Mesothelial cell of epicardium (in vitro differentiated cells): ENCODE measurements around the gene PLD5. TPM values are rescaled to one million over a fixed set of nuclear protein-coding genes. Genes with fewer than 3 reads are reported as not detected.

ENCODE experiments used
- DNase-seq, 2 experiments: peaks; one replicate each; pipeline ENCODE4 v3.0.0; 2021; ENCODE audit warnings: low spot score in 2 of 2; ENCODE audit not compliant: unreplicated experiment in 2 of 2
- H3K27ac Mint-ChIP-seq: 2 replicates; pipeline ENCODE4 v1.8.0; 2021; ENCODE audit warnings: mixed read lengths
- H3K27me3 Mint-ChIP-seq: 2 replicates; pipeline ENCODE4 v1.8.0; 2021; ENCODE audit warnings: low read depth, mixed read lengths
- H3K36me3 Mint-ChIP-seq: 2 replicates; pipeline ENCODE4 v1.8.0; 2021; ENCODE audit warnings: mixed read lengths
- H3K4me1 Mint-ChIP-seq: 2 replicates; pipeline ENCODE4 v1.8.0; 2021; ENCODE audit warnings: mixed read lengths
- H3K4me3 Mint-ChIP-seq: 2 replicates; pipeline ENCODE4 v1.8.0; 2021; ENCODE audit warnings: mild to moderate bottlenecking, moderate library complexity, mixed read lengths
- H3K9me3 Mint-ChIP-seq: 2 replicates; pipeline ENCODE4 v1.8.0; 2021; ENCODE audit warnings: mixed read lengths
- CTCF ChIP-seq: fragments of 200-600 bp; sonication (generic); IDR thresholded peaks from one replicate; pipeline ENCODE4 v1.5.0; 2021; ENCODE audit warnings: antibody characterized with exemption; ENCODE audit not compliant: unreplicated experiment
- total RNA-seq: library from RNA; stranded (reverse); gene quantifications from 3 replicates; pipeline ENCODE4 v1.2.1, GENCODE V29; 2021

The PLD5 gene
- total RNA-seq, 1 donor from 2014 or later, result 4.3 TPM

DNA sequence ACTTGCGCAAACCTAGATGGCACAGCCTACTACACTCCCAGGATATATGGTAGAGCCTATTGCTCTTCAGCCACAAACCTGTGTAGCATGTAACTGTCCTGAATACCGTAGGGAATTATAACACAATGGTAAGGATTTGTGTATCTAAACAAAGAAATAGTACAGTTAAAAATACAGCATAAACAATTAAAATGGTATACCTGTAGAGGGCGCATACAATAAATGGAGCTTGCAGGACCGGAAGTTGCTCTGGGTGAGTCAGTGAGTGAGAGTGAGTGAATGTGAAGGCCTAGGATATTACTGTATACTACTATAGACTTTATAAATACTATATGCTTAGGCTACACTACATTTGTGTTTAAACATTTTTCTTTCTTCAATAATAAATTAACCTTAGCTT is 99.3 kb downstream of the PLD5 start:
- Mint-ChIP-seq H3K27me3 (peaks cover 4% of the 10 kb centered on the region), H3K27ac (no peak overlapping the region)
- DNase-seq, result no peak

GRCh38 chr1:242416657-242417056 is 107.8 kb downstream of the PLD5 start:
- TF ChIP-seq CTCF, result no peak
- H3K4me1 Mint-ChIP-seq, result no peaks in the 10 kb centered on the region
- H3K4me3 Mint-ChIP-seq, result no peak overlapping the region
- H3K9me3 Mint-ChIP-seq, result peaks cover 9% of the 10 kb centered on the region
- H3K27ac Mint-ChIP-seq, result no peak overlapping the region
- no peak for DNase-seq
- H3K27me3 Mint-ChIP-seq, result peaks cover 2% of the 10 kb centered on the region
- no peaks in the 10 kb centered on the region for H3K36me3 Mint-ChIP-seq

More for the DNA sequence above, 99.3 kb downstream of the PLD5 start:
- H3K4me1 Mint-ChIP-seq, result peaks cover 22% of the 10 kb centered on the region
- H3K36me3 Mint-ChIP-seq, result no peaks in the 10 kb centered on the region
- TF ChIP-seq CTCF, result no peak
- no peak overlapping the region for H3K4me3 Mint-ChIP-seq
- peaks cover 11% of the 10 kb centered on the region for H3K9me3 Mint-ChIP-seq

DNA sequence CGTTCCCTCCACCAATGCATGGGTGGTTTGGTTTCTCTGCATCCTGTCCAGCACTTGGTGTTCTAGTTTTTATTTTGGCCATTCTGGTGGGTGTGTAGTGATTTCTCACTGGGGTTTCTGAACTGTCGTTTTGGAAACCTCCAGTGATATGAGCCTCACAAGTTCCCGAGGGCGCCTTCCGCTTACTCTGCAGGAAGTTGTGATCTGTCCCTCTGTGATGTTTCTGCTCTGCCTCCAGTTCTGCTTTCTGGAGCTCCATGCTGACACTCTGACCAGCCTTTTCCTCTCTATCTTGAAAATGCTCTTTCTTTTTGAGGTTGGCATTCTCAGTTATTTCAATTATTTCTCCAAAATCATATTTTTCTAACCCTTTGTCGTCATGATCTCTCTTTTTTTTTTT is 111.6 kb downstream of the PLD5 start:
- TF ChIP-seq CTCF, result no peak
- Mint-ChIP-seq H3K4me1 (no peaks in the 10 kb centered on the region), H3K36me3 (no peaks in the 10 kb centered on the region), H3K4me3 (no peak overlapping the region), H3K27ac (no peak overlapping the region), H3K27me3 (no peaks in the 10 kb centered on the region), H3K9me3 (peaks cover 15% of the 10 kb centered on the region)
- no peak for DNase-seq

DNA sequence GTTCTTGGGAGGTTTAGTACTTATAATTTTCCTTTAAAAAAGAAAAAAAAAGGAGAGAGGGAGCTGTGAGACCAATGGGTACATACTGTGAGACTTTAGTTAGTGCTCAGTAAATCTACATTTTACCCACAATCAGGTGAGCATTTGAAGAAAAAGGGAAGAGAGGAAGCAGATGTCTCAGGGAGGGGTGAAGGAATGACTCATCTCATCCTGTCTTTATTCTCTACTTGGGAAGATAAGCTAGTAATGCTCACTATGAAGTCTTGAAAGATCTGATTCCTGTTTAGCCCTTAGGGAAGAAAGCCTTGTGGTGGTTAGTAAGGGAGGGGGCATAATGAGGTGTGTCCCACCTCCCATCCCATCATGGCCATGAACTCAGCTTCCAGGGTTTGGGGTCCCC is 112.6 kb downstream of the PLD5 start:
- no peak for DNase-seq
- Mint-ChIP-seq H3K4me1 (no peaks in the 10 kb centered on the region), H3K4me3 (no peak overlapping the region), H3K36me3 (no peaks in the 10 kb centered on the region), H3K27ac (no peak overlapping the region), H3K9me3 (peaks cover 11% of the 10 kb centered on the region), H3K27me3 (no peaks in the 10 kb centered on the region)
- TF ChIP-seq CTCF, result no peak

DNA sequence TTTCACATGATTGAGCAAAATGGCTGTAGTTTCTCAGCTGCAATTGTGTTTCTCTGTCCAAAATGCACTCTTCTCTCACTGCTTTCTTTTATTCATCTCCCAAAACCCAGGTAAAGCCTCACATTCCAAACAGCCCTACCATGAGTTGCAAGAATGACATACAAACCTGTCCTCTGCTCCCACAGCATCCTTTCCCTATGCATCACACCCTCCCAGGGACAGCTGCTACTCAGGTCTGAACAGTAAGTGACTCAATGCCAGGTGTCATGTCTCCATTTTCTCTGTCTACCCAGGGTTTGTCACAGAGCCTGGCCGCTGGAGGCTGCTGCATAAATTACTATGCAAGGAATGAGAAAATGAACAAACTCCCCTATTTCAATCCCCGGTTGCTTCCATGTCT is 118.5 kb downstream of the PLD5 start:
- Mint-ChIP-seq H3K27me3 (no peaks in the 10 kb centered on the region), H3K9me3 (peaks cover 11% of the 10 kb centered on the region), H3K27ac (no peak overlapping the region), H3K4me3 (no peak overlapping the region), H3K36me3 (no peaks in the 10 kb centered on the region), H3K4me1 (peaks cover 6% of the 10 kb centered on the region)
- TF ChIP-seq CTCF, result no peak
- no peak for DNase-seq

- no peak for DNase-seq
- TF ChIP-seq CTCF, result no peak
- H3K27ac Mint-ChIP-seq, result no peak overlapping the region
- H3K27me3 Mint-ChIP-seq, result no peaks in the 10 kb centered on the region
- H3K9me3 Mint-ChIP-seq, result peaks cover 10% of the 10 kb centered on the region
- H3K4me3 Mint-ChIP-seq, result no peak overlapping the region
- peaks cover 6% of the 10 kb centered on the region for H3K4me1 Mint-ChIP-seq
- H3K36me3 Mint-ChIP-seq, result no peaks in the 10 kb centered on the region
Observed at GRCh38 chr1:242404296-242404695, 120.2 kb downstream of the PLD5 start.
